H1 (cell line): ENCODE results near the gene ALOX15B.

Experiments used
- E2F6 ChIP-seq: IDR thresholded peaks from 2 replicates; pipeline ENCODE4 v1.6.1; 2012; ENCODE audit warnings: inconsistent platforms
- HDAC2 ChIP-seq, 2 experiments: fragments of 300-600 bp in 1 of 2; sonication (generic) in 1 of 2; IDR thresholded peaks; 2 replicates each; pipeline ENCODE4 v1.6.1; 2011 to 2012; ENCODE audit warnings: low read depth in 2 of 2, low read length in 2 of 2, mild to moderate bottlenecking in 2 of 2, moderate library complexity in 2 of 2, borderline replicate concordance in 1 of 2, inconsistent platforms in 1 of 2
- JUND ChIP-seq: IDR thresholded peaks from 2 replicates; pipeline ENCODE4 v1.6.1; 2011; ENCODE audit warnings: mild to moderate bottlenecking, improper control_type of control experiment, low read length
- NRF1 ChIP-seq: IDR thresholded peaks from 2 replicates; pipeline ENCODE4 v1.6.1; 2011; ENCODE audit warnings: mild to moderate bottlenecking, low read depth, low read length, improper control_type of control experiment
- RXRA ChIP-seq: IDR thresholded peaks from 2 replicates; pipeline ENCODE4 v1.6.1; 2011; ENCODE audit warnings: low read depth, mild to moderate bottlenecking, low read length, moderate library complexity; ENCODE audit not compliant: insufficient read depth
- SP1 ChIP-seq: IDR thresholded peaks from 2 replicates; pipeline ENCODE4 v1.6.1; 2011; ENCODE audit warnings: low read depth, low read length
- TEAD4 ChIP-seq: IDR thresholded peaks from 2 replicates; pipeline ENCODE4 v1.6.1; 2012; ENCODE audit warnings: low read depth, low read length, inconsistent platforms, mixed read lengths
- YY1 ChIP-seq: IDR thresholded peaks from 2 replicates; pipeline ENCODE4 v1.6.1; 2011; ENCODE audit warnings: low read depth, mild to moderate bottlenecking, low read length

DNA sequence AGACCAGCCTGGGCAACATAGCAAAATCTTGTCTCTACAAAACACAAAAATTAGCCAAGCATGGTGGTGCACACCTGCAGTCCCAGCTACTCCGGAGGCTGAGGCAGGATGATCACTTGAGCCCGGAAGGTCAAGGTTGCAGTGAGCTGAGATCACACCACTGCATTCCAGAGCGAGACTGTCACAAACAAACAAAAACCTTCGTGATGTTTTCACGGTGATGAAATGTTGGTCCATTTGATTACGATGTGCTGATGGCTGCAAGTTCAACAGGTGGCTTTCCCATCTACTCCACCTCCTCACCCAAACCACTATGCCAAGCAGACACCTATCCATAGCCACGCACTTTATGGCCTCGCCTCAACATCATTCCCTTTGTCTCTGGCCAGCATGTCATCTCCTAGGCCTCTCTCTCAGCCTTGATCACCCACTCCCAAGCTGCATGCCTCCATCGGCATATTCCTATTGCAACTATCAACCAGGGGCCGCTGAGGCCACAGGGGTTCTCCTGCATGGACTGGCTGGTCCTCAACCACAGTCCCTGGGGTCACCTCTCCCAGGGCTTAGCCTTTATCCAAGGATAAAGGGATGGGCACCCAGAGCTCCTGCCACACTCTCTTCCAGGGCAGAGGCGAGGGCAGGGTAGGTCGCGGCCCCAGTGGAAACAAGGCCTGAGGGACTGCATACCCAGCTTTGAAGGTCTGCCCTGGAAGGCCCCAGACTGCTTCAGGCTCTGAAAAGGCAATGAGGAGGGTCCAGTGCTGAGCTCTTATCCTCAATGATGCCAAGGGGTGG lies 17.1 kb upstream of the ALOX15B start:
- TF ChIP-seq RXRA (no peak), NRF1 (no peak), SP1 (no peak), JUND (no peak), YY1 (no peak), TEAD4 (no peak), E2F6 (no peak), HDAC2 (IDR thresholded peaks at IDR 0.05; ENCODE audit: borderline replicate concordance in 1 of 2, low read depth in 2 of 2, low read length in 2 of 2) (no peak)
